ENCODE data around the gene ZNF208. TPM values are rescaled to one million over a fixed set of nuclear protein-coding genes. Genes with fewer than 3 reads are reported as not detected.
"Not testable (repeated sequence)": the region's sequence is repeated elsewhere in the genome, so short reads cannot be mapped to it uniquely, and the experiment has no call there.

Gene ZNF208
- total RNA-seq, 6 donors from 2014 or later = 0.91 to 10.6 (median 4.2) TPM

- DNase-seq = no peak
- Histone ChIP-seq H3K4me1 (no peaks in the 10 kb centered on the region), H3K9me3 (peaks cover 0 to 20% (median 2%) of the 10 kb centered on the region in 4 donors), H3K4me3 (no peak overlapping the region), H3K36me3 (no peaks in the 10 kb centered on the region), H3K27me3 (no peaks in the 10 kb centered on the region), H3K27ac (no peak overlapping the region)
- 69 to 93% methylated on average over 1 of the region's 1 CpG for WGBS, 2 donors
- no peak for ATAC-seq (ENCODE audit: low FRiP score in 2 of 2)
- no peak for TF ChIP-seq CTCF (IDR thresholded peaks at IDR 0.05)
- no peak for TF ChIP-seq POLR2A (IDR thresholded peaks at IDR 0.05)
- TF ChIP-seq POLR2AphosphoS5 (IDR thresholded peaks at IDR 0.05) = no peak
- TF ChIP-seq EP300 (IDR thresholded peaks at IDR 0.05) = no peak
Observed at GRCh38 chr19:21891086-21891485, 119.7 kb downstream of the ZNF208 start.

DNA sequence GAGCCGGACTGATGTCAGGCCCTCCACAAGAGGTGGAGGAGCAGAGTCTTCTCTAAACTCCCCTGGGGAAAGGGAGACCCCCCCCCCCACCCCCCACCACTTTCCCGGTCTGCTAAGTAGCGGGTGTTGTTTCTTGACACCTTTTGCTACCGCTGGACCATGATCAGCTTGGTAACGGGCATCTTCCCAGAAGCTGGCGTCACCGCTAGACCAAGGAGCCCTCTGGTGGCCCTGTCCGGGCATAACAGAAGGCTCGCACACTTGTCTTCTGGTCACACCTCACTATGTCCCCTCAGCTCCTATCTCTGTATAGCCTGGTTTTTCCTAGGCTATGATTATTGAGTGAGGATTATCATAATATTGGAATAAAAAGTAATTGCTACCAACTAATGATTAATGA, 120.7 kb downstream of the ZNF208 start:
- WGBS, 2 donors = 22 to 100% methylated on average over 1 to 9 of the region's 9 CpGs
- not testable (repeated sequence) for H3K27me3 ChIP-seq; ATAC-seq (ENCODE audit: low FRiP score in 2 of 2); H3K36me3 ChIP-seq; H3K27ac ChIP-seq; H3K4me3 ChIP-seq; H3K4me1 ChIP-seq
- peaks cover 0 to 13% (median 0%) of the 10 kb centered on the region in 4 donors for H3K9me3 ChIP-seq
- peak in 1 of 2 donors; percentile 34 for DNase-seq
- peak in 5 of 6 experiments; percentile 17 to 46 (median 29) for TF ChIP-seq CTCF (IDR thresholded peaks at IDR 0.05)

- H3K9me3 ChIP-seq; H3K27me3 ChIP-seq; H3K4me3 ChIP-seq; H3K4me1 ChIP-seq; H3K27ac ChIP-seq; DNase-seq; H3K36me3 ChIP-seq; ATAC-seq (ENCODE audit: low FRiP score in 2 of 2): not testable (repeated sequence)
- WGBS, 2 donors = 80 to 86% methylated on average over 2 of the region's 2 CpGs
Observed at GRCh38 chr19:21885516-21885915, 125.2 kb downstream of the ZNF208 start.

- not testable (repeated sequence) for H3K27ac ChIP-seq, H3K4me1 ChIP-seq
- WGBS, 2 donors = 89 to 90% methylated on average over 8 of the region's 8 CpGs
Observed at GRCh38 chr19:21884786-21885185, 126.0 kb downstream of the ZNF208 start.

DNA sequence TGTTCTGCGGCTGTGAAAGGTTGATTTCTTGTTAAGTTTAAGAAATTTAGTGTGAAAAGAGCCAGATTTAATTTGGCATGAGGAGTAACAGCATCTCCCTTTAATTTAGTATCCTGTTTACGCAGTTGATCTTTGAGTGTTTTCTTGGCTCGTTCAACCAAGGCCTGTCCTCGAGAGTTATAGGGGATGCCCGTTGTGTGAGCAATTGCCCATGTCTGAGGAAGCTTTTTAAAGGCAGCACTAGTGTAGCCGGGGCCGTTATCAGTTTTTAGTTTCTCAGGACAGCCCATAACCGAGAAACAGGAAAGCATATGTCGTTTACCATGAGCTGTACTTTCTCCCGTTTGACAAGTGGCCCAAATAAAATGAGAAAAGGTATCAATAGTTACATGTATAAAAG, 127.2 kb downstream of the ZNF208 start:
- TF ChIP-seq POLR2AphosphoS5 (IDR thresholded peaks at IDR 0.05) = no peak
- TF ChIP-seq POLR2A (IDR thresholded peaks at IDR 0.05) = no peak
- no peak for TF ChIP-seq CTCF (IDR thresholded peaks at IDR 0.05)
- TF ChIP-seq EP300 (IDR thresholded peaks at IDR 0.05) = no peak
- Histone ChIP-seq H3K4me3 (no peak overlapping the region), H3K27ac (no peak overlapping the region), H3K36me3 (no peaks in the 10 kb centered on the region), H3K4me1 (no peaks in the 10 kb centered on the region), H3K27me3 (no peaks in the 10 kb centered on the region), H3K9me3 (no peaks in the 10 kb centered on the region)
- DNase-seq (no peak), ATAC-seq (ENCODE audit: low FRiP score in 2 of 2) (no peak)
- WGBS, 2 donors = 79 to 84% methylated on average over 10 of the region's 10 CpGs

More at GRCh38 chr19:21884786-21885185, 126.0 kb downstream of the ZNF208 start:
- ATAC-seq (ENCODE audit: low FRiP score in 2 of 2); H3K9me3 ChIP-seq; H3K4me3 ChIP-seq; H3K36me3 ChIP-seq; H3K27me3 ChIP-seq; DNase-seq: not testable (repeated sequence)

Other genes starting within 250 kb of the ZNF208 start
- 10 to 100 TPM in 4 of 6 donors, 1 to 10 TPM in 2; 4.1 to 33.5 (median 11.4) TPM for gene ZNF100, start 243.4 kb downstream of the ZNF208 start, total RNA-seq
- gene ZNF43, start 174.8 kb downstream of the ZNF208 start, total RNA-seq = 10 to 100 TPM in 5 of 6 donors, 1 to 10 TPM in 1; 8.8 to 35.6 (median 11.6) TPM
- 1 to 10 TPM in 4 of 6 donors, under 1 TPM in 2; 0.22 to 3.1 (median 1.3) TPM for gene ZNF257, start 41.5 kb upstream of the ZNF208 start, total RNA-seq
- 1 to 10 TPM in 2 of 6 donors, under 1 TPM in 4; 0.23 to 3.1 (median 0.60) TPM for gene ZNF676, start 186.0 kb upstream of the ZNF208 start, total RNA-seq

All from upper lobe of left lung (tissue), 6 donors.